ENCODE measurements around the gene IGFBP2. TPM values are rescaled to one million over a fixed set of nuclear protein-coding genes. Genes with fewer than 3 reads are reported as not detected.
A peak's percentile ranks its signal among the peaks of the same experiment; 100 is the strongest.

Gene IGFBP2
- total and polyA plus RNA-seq, 2 experiments from 2014 or later, result 451 to 476 TPM

- Histone ChIP-seq H3K27me3 (no peaks in the 10 kb centered on the region), H3K36me3 (no peaks in the 10 kb centered on the region), H3K4me3 (no peak overlapping the region), H3K4me1 (ENCODE audit: low read depth) (peaks cover 12% of the 10 kb centered on the region), H3K9me3 (ENCODE audit: low read depth) (no peaks in the 10 kb centered on the region), H3K27ac (no peak overlapping the region)
- DNase-seq (ENCODE audit: low read depth in 1 of 2, low spot score in 1 of 2), result no peak
- TF ChIP-seq, protein P1, sequence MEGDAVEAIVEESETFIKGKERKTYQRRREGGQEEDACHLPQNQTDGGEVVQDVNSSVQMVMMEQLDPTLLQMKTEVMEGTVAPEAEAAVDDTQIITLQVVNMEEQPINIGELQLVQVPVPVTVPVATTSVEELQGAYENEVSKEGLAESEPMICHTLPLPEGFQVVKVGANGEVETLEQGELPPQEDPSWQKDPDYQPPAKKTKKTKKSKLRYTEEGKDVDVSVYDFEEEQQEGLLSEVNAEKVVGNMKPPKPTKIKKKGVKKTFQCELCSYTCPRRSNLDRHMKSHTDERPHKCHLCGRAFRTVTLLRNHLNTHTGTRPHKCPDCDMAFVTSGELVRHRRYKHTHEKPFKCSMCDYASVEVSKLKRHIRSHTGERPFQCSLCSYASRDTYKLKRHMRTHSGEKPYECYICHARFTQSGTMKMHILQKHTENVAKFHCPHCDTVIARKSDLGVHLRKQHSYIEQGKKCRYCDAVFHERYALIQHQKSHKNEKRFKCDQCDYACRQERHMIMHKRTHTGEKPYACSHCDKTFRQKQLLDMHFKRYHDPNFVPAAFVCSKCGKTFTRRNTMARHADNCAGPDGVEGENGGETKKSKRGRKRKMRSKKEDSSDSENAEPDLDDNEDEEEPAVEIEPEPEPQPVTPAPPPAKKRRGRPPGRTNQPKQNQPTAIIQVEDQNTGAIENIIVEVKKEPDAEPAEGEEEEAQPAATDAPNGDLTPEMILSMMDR (IDR thresholded peaks at IDR 0.05; ENCODE audit: low read depth, low read length), result no peak
Observed at GRCh38 chr2:216644842-216645635, 11.8 kb downstream of the IGFBP2 start.

GRCh38 chr2:216645636-216645950, 12.4 kb downstream of the IGFBP2 start:
- H3K4me1 ChIP-seq (ENCODE audit: low read depth), result peaks cover 13% of the 10 kb centered on the region
- no peak overlapping the region for H3K27ac ChIP-seq
- TF ChIP-seq, protein P1 (IDR thresholded peaks at IDR 0.05; ENCODE audit: low read depth, low read length), result no peak
- H3K4me3 ChIP-seq, result no peak overlapping the region
- no peaks in the 10 kb centered on the region for H3K36me3 ChIP-seq
- H3K9me3 ChIP-seq (ENCODE audit: low read depth), result no peaks in the 10 kb centered on the region
- no peak for DNase-seq (ENCODE audit: low read depth in 1 of 2, low spot score in 1 of 2)
- H3K27me3 ChIP-seq, result no peaks in the 10 kb centered on the region

GRCh38 chr2:216646116-216646515, 12.9 kb downstream of the IGFBP2 start:
- Histone ChIP-seq H3K36me3 (no peaks in the 10 kb centered on the region), H3K4me3 (no peak overlapping the region), H3K9me3 (ENCODE audit: low read depth) (no peaks in the 10 kb centered on the region), H3K27ac (no peak overlapping the region), H3K4me1 (ENCODE audit: low read depth) (peaks cover 13% of the 10 kb centered on the region), H3K27me3 (no peaks in the 10 kb centered on the region)
- no peak for DNase-seq (ENCODE audit: low read depth in 1 of 2, low spot score in 1 of 2)
- TF ChIP-seq, protein P1 (IDR thresholded peaks at IDR 0.05; ENCODE audit: low read depth, low read length), result no peak

GRCh38 chr2:216648105-216648504, 14.9 kb downstream of the IGFBP2 start:
- Histone ChIP-seq H3K36me3 (no peaks in the 10 kb centered on the region), H3K4me1 (ENCODE audit: low read depth) (peaks cover 13% of the 10 kb centered on the region), H3K27ac (no peak overlapping the region), H3K27me3 (no peaks in the 10 kb centered on the region), H3K9me3 (ENCODE audit: low read depth) (no peaks in the 10 kb centered on the region), H3K4me3 (no peak overlapping the region)
- peak in 1 of 2 donors; percentile 27 for DNase-seq (ENCODE audit: low read depth in 1 of 2, low spot score in 1 of 2)
- TF ChIP-seq, protein P1 (IDR thresholded peaks at IDR 0.05; ENCODE audit: low read depth, low read length), result no peak

DNA sequence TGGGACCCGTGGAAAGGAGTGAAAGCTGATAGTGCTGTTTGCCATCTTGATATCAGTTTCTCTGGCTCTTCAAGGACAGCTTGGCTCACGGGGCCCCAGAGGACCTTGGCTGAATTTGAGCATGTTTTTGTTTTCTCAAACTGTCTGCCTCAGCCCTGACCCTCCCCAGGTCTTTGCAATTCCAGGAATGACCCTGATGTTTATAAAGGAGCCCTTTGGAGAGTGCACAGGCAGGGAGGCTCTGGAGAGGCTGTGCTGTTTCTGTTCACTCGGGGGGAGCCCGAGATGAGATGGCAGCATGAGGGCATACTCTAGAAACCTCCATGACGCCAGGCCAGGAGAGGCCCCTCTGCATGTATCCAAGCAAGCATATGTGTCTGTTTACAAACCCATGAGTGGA, 16.4 kb downstream of the IGFBP2 start:
- H3K27ac ChIP-seq, result peak overlapping the region; percentile 26

More for the DNA sequence above, 16.4 kb downstream of the IGFBP2 start:
- Histone ChIP-seq H3K4me1 (ENCODE audit: low read depth) (peaks cover 13% of the 10 kb centered on the region), H3K9me3 (ENCODE audit: low read depth) (no peaks in the 10 kb centered on the region), H3K36me3 (no peaks in the 10 kb centered on the region), H3K4me3 (no peak overlapping the region), H3K27me3 (no peaks in the 10 kb centered on the region)
- TF ChIP-seq, protein P1 (IDR thresholded peaks at IDR 0.05; ENCODE audit: low read depth, low read length), result no peak
- no peak for DNase-seq (ENCODE audit: low read depth in 1 of 2, low spot score in 1 of 2)

Measured in cardiac muscle cell (in vitro differentiated cells and primary cell).